HG02623 (cell line): ENCODE data around the gene LAMA2.

Source experiments
- ATAC-seq: cut with Tn5 transposase; IDR thresholded peaks from one replicate; pipeline ENCODE4 v1.9.1; 2021; ENCODE audit warnings: moderate library complexity; ENCODE audit not compliant: unreplicated experiment

LAMA2 gene

DNA sequence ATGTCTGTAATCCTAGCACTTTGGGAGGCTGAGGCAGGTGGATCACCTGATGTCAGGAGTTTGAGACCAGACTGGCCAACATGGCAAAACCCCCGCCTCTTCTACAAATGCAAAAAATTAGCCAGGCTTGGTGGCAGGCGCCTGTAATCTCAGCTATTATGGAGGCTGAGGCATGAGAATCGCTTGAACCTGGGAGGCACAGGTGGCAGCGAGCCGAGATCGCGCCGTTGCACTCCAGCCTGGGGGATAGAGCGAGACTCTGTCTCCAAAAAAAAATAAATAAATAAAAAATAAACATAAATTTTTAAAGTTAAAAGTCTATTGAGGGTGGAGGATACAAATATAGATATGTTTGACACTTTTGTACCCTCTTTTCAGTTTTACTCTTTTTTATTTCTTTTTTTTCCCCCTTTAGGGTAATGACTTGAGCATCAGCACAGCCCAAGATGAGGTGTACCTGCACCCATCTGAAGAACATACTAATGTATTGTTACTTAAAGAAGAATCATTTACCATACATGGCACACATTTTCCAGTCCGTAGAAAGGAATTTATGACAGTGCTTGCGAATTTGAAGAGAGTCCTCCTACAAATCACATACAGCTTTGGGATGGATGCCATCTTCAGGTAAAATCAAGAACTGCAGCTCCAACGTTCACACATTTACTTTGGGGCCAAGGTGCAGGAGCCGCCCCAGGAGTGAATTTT lies 368.9 kb downstream of the LAMA2 start:
- ATAC-seq: peak; percentile 94

DNA sequence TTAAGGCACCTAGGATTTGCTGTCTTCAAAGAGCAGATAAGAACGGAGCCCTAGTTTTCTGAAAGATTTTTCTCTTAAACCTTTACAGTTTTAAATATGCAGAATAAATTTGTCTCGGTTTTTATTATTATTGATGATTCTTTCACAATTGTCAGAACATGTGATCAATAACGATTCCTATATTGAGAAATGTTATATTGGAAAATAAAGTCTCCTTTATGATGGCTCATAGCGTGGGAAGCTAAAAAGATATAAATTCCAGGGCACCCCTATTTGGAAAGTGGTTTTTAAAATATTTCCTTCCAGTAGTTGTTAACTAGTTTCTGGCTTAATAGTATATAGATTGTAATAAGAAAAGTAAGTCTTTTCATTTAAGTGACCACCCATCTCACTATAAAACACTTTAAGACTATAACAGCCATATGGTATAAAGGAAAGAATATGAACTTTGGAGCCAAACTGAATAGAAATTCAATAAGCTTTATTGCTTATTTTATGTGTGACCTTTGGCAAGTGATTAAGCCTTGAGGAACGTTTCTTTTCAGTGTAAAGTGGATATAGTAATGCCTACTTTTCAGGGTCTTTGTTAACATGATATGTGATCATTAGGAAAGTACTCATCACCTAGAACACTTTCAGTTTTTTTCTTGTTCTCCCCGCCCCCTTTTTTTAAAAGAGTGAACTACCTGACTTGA lies 369.6 kb downstream of the LAMA2 start:
- ATAC-seq: no peak

DNA sequence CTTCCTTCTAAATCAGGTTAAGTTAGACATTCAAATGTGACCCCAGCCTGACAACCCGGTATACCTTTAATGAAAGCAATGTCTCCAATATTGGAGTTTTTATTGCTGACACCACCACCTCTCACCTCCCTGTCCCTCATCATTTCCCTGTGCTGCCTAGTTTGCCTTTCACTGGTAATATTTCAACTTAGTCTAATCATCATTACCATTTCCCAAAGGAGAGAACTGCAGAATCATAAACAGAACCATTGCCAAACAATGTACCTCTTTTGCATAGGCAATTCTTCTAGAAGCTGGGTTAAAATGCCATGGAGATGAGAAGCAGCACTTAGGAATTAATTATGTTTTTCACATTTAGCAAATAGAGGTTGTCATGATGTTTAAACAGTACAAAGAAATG lies 370.3 kb downstream of the LAMA2 start:
- ATAC-seq: no peak

DNA sequence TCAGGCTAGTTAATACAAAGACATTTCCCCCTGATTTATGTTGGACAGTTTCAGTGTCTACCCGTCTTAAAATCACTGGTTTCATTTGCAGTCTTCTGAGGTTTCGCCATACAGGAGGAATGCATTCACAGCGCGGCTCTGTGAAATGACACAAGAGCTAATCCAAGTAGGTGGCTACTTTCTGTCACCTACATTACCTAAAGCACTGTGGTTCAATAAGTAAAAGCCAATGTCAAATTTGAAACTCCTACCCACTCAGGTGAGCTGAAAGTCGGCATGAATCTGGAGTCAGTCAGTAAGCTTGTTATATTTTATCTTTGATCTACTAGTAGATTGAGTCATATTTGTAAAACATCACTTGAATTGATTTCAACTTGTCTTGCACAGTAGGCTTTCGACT lies 370.8 kb downstream of the LAMA2 start:
- ATAC-seq: no peak

DNA sequence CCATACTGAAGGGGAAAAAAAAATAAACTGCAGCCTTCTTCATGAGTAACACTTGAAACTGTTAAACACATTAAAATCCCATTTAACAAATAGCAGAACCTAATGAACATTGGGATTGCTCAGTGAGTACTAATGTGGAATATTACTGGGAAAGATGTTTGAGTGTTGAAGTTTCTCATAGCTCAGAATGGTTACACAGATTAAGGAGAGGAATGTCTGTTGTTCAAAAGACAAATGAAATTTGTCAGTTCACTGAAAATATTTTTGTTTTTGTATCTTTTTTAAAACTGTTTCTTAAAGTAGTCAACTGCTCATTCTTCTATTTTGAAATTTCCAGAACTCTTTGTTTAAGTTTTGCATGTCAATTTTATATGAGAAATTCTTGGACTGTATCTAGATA lies 374.3 kb downstream of the LAMA2 start:
- no peak for ATAC-seq

DNA sequence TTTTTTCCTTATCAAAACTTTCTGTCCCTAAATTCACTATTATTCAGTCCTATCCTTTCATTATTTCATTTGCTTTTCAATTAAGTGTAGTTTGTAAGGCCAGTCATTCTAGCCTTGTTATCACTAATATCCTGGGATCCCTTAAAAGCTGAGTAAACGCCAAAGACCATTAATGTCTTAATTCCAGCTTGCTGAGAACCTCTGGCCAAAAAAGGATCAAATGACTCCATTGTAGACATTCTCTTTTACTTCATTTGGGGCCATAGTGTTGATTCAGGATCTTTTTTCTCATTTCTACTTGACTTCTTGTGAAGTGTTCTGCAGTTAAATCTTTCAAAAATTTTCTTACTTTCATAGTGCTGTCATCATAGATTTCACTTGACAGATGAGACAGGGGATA lies 379.7 kb downstream of the LAMA2 start:
- no peak for ATAC-seq

DNA sequence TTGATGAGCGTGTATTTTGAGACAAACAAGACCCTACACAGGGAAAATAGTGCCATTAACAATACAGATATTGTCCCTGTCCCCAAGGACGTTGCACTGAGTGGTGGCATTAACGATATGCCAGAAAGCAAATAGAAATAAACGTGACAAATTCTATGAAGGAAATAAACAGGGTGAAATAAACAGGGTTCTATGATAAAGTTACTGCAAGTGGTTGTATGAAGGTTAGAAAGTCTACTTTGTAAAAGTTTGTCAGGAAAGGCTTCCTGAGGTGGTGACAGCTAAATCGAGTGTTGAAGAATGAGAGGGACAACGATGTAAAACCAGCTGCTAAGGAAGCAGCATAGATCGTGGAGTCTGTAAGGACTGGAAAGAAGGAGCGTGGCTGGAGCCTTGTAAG lies 380.2 kb downstream of the LAMA2 start:
- ATAC-seq: no peak

DNA sequence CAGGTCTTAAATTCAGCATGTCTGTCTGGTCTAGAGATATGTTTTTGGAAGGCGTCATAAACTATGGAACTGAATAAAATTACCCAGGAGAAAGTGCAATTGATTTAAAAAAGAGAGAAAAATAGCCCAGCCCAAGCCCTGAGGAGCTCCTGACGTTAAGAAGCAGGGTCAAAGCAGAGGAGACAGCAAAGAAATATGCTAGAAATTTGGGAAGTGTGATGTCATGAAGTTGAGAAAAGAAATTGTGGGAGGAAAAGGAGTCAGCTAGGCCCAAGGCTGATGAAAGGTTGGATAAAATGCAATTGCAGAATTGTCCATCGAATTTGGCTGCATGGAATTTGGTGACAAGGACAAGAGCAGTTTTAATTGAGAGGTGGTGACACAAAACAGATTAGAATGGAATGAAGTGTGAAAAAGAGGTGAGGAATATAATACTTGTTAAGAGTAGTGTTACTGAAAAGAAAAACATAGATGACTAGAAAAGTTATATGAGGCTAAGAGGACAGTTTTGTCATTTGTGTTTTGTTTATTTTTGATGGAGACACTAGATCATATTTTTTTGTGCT lies 381.6 kb downstream of the LAMA2 start:
- no peak for ATAC-seq

DNA sequence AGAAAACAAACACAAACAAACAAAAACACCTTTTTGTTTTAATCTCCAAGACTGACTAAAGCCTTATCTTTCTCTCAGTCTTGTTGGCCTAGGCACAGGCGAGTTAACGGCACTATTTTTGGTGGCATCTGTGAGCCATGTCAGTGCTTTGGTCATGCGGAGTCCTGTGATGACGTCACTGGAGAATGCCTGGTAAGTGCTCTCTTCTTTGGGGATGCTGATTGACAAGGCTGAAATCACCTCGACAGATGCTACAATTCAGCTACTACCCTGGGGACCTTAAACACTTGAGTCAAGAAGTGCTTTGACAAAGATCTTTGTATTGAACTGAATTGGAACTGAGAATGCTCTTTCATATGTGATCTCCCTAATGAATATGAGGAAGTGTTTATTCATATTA lies 384.1 kb downstream of the LAMA2 start:
- ATAC-seq: no peak

DNA sequence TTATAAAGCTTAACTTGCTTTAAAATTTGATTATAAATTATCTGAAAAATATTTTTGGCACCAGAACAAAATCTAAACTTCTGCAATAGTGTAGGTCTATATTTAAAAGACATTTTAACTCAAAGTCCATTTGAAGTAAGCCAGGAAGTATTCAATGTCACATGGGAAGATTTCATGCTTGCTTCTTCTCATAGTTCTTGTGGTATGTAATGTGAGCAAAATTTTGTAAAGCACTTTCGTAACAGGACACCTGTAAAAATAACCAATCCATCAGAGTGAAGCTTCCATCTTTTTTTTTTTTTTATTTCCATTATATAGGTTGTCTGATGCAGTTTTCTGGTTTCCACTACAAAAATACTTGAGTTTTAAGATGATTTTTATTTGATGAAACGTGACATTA lies 386.1 kb downstream of the LAMA2 start:
- ATAC-seq: no peak

DNA sequence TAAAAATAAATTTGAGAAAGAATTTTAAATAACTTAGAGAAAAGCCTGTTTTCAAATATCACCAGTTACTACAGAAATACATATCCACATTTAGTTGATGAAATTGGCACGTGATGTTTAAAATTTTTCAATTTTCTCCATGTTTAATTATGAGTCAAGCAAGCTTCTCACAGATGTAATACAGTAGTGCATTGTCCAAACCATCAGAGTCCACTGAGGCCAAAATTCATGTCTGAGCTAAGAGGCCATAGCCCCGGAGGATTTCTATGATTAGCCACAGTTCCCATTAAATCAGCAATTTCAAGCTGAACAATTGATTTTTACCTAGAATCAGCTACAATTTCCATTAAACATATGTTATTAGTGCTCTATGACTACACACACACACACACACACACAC lies 387.0 kb downstream of the LAMA2 start:
- no peak for ATAC-seq

DNA sequence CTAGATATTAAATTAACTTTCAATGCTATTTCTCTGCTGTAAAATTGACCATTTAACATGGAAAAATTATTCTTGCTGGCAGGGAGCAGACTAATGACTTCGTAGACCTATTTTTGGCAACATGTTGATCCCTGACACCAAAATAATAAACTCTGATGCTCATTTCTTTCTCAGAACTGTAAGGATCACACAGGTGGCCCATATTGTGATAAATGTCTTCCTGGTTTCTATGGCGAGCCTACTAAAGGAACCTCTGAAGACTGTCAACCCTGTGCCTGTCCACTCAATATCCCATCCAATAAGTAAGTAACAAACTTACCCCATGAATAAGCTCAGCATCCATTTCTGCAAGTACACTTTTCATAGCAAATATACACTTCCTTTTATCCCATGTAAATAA lies 387.5 kb downstream of the LAMA2 start:
- ATAC-seq: no peak

DNA sequence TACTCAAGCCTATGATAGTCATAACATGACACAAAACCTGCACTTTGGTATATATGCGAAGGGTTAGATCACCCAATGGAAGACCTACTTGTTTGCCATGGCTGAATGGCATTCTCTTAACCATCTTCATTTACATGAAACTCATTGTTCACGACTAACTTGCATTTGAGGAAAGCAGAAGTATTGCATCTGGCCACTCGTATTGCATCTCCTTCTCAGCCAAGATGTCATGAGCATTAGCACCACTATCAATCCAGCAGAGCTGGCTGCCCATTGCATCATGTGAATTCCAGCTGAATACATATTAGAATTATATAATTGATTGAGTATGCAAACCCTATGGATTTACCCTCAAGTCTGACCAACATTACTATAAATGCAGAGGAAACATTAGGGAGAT lies 390.2 kb downstream of the LAMA2 start:
- ATAC-seq: no peak

DNA sequence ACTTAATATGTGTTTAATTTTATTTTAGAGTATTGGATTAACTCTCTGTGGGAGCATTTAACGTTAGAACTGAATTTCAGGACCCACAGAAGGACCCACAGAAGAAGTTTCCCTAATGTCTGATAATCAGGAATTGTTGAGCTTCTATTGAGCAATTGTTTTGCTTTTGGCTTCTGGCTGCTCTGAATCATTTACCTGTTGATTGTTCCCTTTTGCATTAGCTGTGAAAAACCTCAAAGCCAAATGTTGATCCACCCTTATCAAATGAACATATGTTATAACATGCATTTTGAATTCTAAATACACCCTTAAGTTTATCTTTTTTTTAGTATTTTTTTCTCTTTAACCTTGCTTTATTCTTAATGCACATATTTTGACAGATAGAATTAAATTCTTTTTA lies 393.5 kb downstream of the LAMA2 start:
- no peak for ATAC-seq

DNA sequence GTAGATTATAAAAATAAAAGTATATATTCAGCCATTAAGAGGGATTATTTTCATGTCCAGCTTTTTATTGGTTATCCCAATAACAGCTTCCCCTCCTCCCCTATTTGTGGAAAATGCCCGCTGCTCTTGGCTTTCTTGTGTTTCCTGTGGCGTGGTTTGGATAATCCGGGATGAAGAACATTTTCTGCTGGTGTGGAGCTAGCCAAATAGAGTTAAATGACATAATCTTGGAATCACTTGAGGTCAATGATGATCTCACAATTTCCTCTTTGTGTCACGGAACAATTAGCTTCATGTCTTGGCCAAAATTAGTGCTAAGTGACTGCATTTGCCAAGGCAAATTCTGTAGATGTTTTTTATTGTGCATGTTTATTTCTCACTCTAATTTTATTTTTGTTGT lies 394.0 kb downstream of the LAMA2 start:
- no peak for ATAC-seq

DNA sequence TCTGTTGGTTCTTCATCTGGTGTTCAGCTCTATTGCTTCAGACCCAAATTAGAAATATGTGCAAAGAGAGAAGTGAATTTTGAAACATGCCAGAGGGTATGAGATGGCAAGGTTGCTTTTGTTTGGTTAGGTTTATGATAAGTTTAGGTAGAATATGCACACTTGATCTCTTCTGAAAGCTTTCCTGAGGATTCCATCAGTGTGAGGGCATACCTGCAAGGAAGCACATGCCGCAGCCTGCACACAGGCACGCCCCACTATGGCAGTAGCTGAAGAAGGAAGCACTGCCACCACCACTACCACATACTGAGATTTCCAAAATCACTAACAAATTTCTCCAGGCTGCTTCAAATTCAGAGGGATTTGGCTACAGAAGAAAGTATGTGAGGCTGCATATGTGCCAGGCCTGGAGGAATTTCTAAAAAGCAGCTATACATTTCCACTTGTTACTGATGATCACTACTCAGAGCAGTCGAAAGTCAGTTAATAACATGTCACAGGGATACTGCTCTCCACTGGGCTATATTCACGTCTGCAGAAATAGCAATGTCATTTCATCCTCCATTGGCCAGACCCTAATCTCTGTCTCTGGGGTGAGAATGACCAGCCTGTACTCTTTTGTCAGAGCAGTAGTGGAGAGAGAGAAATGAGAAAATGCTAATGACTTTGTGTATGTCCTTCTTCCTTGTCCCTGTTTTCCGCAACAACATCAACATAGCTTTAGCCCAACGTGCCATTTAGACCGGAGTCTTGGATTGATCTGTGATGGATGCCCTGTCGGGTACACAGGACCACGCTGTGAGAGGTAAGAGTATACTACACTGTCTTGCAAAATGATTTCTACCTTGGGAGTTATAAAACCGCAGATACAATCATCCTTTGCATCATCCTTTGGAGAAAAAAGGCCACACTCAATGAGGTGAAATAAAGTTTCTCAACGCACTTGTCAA lies 396.7 kb downstream of the LAMA2 start:
- no peak for ATAC-seq

DNA sequence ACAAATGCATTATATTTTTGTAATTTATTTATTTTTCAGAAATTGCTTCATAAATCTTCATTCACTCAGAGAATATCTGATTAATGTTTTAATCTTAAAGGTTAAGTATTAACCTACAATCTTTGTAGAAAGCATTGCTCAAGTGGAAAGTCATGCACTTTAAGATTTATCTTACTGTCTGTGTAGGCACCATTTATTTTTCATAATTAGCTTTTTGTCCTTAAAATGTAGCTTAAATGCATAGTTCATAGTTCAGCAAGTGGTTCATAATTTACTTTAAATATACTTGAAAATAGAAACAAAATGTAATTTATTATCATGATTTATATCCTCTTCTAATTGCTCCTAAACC lies 397.3 kb downstream of the LAMA2 start:
- ATAC-seq: no peak

DNA sequence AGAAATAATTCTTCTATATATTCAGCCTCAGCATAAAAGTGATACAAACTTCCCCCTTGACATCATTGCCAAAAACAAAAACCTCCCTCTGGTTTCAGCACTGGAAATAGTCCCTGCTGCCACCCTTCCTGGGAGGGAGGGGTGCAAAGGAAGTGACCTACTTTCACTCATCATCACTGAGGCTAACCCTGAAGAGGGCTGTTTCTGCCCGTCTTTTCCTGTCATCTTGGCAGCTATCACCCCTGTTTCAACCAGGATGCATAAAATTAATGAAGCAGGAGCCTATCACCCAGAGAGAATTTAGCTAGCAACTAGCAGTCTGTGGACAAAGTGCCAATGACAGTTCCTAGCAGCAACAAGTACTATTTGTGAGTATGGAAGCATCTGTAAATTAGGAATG lies 397.8 kb downstream of the LAMA2 start:
- ATAC-seq: no peak

DNA sequence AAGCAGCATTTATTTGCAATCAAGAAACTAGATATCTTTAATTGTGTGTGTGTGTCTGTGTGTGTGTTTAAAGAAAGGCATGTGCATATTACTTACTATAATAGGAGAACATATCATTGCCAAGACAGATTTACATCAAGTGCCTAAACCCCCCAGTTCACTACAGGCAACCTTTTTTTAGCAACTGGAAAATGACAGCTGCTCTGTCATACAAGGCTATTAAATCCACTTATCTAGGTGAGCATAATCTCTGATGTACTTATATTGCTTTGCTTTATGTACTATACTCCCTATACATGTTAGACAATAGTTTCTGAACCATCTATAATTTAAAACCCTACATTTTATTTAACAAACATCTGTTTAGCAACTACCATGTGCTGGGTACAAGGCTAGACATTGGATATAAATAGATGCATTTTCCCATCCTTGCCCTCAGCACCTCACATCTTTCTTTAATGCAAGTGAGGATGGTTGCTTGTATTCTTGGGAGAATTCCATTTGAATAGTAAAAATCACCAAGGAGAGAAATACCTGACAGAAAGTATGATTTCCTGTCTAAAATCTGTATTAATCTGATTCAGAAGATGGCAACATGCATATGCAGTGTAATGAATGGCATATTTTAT lies 398.3 kb downstream of the LAMA2 start:
- no peak for ATAC-seq

DNA sequence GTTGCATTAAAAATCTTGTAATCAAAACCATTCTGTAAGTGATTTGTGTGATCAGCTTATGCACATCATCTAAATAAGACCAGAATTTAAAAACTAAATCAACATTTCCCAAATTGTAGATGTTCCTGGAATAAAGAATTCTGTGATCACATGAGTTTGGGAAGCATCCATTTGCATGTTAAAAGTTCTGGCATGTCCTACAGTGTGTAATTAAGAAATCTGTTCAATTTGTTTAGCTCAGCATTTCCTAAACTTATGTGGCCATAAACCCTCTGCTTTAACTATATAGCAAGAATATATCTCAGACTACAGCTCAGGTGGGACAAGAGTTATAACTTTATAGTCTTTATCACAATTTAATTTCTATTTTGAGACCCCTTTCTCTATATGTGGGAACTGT lies 399.1 kb downstream of the LAMA2 start:
- no peak for ATAC-seq

DNA sequence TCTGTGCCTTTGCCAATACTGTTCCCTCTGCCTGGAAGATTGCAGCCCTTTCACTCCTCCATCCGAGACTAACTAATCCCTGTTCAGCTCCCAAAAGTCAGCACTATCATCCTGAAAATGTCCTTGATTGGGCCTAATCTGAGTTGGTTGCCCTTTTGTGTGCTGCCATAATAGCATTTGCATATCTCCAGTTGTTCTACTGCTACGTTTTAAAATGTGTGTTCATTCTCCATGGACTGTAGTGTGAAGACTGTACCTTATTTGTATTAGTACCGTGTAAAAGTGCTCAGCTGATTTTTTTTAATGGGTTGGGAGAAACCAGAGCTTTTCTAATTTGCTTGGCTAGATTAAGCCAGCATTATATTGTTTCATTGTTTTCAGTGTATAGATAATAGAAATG lies 401.3 kb downstream of the LAMA2 start:
- no peak for ATAC-seq
